HG03097 (cell line): ENCODE measurements around the gene NRCAM.

Experiments used
- ATAC-seq: cut with Tn5 transposase; IDR thresholded peaks from one replicate; pipeline ENCODE4 v1.9.1; 2021; ENCODE audit not compliant: unreplicated experiment, low FRiP score

The NRCAM gene

DNA sequence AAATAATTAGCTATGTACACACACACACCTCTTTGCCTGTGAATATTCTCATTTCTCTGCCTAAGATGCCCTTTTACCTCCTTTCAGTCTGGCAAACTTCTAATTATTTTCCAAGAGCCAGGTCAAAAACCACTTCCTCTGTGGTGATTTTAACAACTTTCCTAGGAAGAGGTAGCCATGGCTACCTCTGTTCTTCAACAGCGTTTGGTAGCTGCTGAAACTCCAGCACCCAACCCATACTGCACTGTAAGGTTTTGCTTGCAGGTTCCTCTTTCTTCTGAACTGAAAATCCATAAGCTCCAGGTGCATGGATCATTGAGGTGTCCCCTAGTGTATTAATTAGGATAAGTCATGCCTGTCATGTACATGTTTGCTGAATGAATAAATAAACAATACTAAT is 25.6 kb downstream of the NRCAM start:
- no peak for ATAC-seq

DNA sequence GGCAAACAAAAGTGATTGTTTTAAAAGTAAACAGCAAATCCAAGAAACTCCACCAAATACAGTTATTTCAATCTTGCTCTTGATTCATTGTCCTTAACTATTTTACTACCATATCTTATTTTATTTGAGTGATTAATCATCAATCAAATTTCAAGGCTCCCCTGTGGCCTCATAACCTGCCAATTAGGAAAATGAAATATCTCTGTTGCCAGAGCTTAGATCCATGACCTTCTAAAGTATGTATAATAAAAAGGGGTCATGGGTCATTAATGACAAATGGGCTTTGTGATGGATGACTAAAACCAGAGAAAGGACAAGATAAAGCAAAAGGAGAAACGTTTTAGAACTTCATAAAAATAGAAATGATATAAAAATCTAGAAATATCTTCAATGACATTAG is 28.5 kb downstream of the NRCAM start:
- ATAC-seq = no peak

DNA sequence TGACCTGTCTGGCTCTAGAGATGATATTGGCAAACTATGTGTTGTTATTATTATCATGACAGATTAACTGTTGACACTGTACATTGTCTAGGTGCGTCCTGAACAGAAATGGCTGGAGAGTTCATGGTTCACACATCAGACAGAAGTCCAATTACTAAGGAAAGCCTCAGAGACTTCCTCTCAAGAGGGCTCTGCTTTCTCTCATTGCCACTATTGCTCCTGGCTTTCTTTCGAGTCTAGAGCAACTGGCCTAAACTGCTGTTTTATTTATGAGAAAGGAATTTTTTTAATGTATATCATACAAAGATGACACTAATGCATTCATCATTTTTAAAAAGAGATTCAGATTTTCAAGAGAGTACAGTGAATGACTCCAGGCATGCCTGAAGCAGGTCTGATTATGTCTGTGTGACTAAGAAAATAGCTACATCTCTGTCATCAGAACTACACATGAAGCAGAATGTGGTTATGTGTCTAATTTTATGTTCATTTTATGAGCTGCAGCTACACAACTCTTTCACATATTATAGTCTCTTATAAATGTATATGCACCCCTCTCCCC is 30.4 kb downstream of the NRCAM start:
- no peak for ATAC-seq

DNA sequence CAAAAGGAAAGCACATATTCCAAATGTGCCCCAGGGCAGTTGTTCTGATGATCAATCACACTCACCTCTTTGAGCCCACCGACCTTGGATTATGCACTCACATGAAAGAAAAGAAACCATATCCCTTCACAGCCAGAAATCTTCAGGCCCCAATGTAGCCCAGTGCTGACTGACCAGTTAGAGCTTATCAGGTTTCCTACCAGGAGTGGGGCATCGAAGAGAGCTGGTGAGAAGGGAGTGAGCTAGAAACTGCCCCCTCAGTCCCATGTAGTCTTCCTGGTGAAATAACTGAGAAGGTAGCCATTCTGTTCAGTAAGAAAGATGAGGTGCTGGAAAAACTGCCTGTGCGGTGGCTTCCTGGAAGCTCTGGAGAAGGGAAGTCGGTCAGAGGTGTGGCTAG is 32.2 kb downstream of the NRCAM start:
- no peak for ATAC-seq

DNA sequence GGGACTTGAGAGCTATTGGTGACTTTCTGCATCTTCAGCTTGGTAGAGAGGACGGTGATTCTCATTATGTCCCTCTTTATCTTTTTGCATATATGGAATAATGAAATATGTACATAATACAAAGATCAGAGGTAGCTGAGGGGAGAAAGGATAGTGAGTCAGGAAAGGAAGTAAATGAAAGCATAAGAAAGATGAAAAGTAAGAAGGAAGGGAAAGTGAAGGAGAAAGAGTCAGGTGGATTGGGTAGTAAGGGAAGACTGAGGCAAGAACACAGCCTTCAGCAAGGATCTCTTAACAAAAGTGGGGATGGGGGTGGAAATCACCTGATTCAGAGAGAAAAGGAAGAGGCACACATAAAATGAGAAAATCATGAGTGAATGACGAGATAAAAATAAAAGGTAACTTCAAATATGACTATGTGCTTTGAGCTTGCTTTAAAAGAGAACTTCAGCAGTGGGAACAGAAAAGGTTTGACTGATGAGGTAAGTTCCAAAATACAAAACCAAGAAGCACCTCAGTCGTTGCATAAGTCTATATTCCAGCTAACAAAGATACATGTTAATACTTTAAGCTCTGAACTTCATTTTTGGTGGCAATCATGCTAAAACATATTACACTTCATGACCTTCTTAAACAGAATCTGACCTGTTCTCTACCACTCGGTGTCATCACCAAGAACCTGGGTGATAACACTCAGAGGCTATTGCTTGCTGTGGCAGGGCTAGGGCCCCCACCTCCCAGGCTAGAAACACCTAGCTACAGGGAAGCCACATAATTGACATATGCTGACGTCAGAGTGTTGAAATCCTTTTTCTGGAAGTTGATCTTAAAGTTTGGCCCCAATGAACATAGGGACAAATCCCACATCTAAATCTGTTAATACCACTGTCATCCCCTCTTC is 32.9 kb downstream of the NRCAM start:
- no peak for ATAC-seq

DNA sequence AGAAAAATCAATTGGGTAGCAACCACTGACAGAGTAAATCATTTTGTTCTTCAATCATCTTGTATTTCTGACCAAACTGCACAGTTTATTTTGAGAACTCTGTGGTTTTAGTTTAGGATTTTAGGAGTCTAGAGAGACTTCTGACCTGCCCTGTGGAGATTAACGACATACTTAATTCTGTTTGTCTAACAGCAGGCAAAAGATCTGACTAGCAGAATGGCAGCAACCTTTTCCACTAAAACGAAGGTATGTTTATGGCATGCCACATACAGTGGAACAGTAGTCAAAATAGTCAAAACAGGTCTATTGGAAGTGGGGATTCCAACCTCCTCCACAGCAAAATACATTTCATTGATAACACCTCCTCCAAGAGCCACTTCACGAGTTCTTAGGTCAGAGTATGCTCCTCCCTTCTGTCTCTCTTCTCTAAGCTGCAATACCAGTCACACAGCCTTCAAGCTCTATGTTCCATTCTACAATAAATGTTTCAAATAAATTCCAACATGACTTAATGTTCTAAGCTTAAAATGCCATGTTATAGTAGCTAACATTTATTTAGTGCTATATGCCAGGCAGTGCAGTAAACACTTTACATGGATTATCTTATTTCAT is 34.4 kb downstream of the NRCAM start:
- no peak for ATAC-seq

DNA sequence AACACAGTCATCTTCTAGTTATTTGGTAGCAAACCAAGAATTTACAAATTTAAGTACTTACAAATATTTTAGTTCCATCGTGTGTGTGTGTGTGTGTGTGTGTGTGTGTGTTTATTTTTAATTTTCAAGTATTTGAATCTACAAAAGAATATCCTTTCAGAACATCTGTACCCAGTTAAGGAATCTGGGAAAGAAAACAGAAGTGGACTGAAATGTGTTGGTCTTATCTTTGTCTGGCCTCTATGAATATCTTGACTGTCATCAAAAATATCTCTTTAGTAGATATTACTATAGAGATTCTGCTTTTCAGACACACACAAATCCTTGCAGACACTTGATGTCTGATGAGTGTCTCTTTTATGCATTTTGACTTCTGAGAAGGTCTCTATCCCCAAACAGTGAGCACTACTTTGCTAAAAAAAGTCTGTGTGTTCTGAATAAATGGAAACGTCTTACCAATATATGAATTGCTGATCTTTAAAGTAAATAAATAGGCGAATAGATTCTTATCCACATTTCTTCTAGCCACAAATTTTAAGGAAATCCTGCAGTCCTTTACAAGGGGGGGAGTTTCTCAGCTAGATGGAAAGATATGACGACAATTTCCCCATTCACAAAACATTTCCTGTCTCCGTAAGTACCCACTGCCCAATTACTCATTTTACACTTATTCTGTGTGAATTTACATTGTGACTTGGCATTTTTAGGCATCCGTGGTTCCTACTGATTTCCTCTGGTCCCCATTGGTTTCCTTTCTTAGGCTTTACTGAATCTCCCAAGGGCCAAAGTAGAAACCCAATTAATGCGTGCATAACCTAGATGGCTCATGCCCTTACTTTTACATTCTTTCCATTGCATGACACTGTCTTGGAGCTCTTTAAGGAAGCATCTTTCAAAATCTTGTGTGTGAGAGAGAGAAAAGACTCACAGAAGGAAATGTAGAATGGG is 36.0 kb downstream of the NRCAM start:
- no peak for ATAC-seq

DNA sequence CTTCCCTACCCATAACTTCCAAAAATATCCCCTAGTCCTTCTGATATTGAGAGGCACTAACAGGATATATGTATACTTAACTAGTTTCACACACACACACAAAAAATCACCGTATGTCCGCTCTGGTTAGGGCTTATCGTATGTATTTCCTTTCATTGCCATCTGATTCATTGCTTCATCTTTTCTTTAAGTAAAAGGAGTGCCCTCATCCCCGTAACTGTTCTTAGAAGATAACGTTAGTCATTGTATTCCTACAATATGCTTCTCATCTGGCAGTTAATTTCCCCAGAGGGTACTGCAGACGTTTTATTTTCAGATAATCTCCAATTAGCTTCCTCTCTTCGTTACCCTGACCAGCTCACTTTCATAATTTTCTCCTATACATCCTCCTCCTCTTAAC is 37.3 kb downstream of the NRCAM start:
- no peak for ATAC-seq

DNA sequence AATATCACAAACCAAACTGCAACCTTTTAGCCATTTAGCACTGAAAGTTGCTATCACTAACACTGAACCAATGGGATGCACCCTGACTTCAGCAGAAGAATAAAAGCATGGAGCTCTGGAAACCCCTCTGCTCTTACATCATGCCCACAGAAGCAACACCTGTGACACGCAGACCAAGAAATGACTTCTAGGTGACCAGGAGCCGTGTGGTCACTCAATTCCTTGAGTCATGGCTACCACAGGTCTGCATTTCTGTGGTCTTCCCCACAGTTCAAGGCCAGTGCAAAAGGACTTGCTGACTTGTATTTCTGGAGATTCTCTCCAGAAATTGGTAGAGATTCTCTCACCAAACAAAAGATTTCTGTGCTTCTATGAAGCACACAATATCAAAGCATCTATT is 38.3 kb downstream of the NRCAM start:
- ATAC-seq = no peak

DNA sequence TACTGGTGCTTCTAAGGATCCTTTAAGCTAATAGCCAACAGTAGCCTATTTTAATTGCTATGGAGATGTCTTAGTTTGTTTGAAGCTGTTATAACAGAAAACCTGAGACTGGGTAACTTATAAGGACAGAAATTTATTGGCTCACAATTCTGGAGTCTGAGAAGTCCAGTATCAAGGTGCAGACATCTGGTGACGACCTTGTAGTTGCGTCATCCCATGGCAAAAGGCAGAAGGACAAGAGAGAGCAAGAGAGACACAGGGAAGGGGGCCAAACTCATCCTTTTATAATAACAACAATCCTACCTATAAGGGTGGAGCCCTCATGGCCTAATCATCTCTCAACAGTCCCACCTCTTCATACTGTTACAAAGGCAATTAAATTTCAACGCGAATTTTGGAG is 39.1 kb downstream of the NRCAM start:
- ATAC-seq = no peak

DNA sequence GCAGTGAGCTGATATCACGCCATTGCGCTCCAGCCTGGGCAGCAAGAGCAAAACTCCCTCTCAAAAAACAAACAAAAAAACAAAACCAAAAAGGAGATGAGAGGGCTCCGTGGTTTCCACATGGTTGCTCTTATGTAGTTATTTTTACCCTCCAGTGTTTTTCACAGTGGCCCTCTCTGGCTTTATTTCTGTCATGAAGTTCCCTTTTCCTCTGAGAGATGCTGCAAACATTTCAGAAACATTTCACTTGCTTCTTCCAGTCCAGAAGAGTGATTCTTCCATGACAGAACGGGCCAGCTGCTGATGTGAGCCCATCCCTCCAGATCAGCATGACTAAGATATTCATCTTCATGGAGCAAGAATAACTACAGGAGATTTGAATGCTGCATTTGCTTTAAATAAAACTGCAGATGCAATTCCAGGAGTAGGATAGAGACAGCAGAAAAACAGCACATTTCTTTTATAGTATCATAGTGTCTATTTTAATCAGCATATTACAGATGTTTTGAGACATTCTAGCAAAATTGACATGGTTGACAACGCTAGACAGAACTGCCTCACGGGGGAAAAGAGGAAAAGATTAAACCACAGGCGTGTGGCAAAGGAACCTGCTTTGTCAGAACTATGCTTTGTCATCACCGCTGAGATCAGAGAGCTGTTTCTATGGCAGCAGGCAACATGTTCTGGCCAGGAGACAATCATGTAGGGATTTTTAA is 40.3 kb downstream of the NRCAM start:
- ATAC-seq = peak; percentile 81

DNA sequence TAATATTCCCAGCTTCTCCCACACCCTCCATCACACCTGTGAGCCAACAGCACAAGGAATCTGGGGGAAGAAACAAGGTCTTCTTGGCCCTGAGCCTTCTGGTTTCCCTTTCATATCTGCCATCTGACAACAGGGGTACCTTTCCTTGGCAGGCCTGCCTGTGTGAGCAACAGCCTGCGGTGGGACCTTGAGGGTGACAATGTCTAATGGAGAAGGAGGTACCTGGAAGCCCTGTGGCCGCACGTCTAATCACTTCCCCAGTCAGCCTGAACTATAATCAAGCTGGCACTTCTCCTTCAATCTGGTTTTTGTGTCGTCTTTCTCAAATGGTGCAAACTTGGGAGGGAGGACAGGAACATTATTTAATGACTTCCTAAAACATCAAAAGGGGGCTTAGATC is 41.2 kb downstream of the NRCAM start:
- no peak for ATAC-seq

DNA sequence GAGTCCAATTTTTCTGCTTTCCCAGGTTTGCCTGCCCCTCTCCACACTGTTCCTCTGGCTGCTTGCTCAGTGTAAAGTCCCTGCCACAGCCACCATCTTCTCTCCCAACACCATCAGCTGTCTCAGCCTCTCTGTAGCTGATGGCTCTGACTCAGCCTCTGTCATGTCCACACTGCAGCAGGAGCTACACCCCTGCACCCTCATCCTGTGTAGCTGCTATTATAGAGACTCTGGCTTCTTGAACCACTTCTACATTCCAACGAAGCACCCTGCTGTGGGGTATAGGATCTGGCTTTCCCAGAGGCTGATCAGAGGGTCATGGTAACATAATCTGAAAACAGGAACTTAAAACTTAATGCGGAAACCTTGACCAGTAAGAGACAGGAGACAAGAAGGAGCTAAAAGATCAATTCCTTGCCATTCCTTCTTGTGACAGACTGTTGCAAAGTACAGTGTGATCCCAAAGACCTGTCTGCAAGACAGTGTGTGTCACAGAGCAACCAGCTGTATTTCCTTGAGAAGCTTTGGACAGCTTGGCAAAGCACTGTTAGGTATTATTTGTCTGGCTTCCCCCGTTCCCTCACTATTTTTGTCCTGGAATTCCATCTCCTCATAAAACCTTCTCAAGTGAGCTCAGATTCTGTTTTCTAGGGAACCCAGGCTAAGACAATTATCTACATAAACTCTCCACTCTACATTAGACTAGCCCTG is 42.3 kb downstream of the NRCAM start:
- ATAC-seq = no peak

DNA sequence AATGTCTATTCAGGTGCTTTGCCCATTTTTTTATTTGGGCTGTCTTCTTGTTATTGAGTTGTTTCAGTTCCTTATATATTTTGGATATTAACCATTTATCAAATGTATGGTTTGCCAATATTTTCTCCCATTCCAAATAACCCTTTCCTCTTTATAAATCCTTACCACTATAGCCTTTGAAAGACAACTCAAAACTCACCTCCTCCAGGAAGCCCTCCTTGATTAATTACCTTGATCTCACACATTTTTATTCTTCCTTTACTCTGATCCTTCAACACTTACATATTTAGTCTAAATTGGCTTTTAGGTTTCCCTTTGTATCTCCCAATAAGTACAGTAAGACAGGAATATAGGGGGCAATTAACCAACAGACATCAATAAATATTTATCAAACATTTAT is 42.9 kb downstream of the NRCAM start:
- no peak for ATAC-seq

DNA sequence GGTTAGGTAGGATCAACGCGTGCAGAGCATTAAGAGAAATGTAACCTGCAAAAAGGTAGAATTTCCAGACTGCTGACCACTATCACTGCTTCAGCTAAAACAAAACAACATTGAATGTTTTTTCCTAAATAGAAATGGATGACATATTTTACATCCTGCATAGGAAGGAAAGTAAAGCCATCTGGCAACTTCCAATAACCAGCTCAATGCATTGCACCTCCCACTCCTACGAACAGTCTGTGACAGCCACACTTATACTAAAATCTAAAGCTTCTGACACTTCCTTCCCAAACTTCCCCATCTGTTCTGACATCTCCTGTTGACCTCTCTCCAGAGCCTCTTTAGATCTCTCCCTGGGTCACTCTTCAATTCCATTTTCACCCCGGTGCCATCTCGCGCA is 47.1 kb downstream of the NRCAM start:
- no peak for ATAC-seq

DNA sequence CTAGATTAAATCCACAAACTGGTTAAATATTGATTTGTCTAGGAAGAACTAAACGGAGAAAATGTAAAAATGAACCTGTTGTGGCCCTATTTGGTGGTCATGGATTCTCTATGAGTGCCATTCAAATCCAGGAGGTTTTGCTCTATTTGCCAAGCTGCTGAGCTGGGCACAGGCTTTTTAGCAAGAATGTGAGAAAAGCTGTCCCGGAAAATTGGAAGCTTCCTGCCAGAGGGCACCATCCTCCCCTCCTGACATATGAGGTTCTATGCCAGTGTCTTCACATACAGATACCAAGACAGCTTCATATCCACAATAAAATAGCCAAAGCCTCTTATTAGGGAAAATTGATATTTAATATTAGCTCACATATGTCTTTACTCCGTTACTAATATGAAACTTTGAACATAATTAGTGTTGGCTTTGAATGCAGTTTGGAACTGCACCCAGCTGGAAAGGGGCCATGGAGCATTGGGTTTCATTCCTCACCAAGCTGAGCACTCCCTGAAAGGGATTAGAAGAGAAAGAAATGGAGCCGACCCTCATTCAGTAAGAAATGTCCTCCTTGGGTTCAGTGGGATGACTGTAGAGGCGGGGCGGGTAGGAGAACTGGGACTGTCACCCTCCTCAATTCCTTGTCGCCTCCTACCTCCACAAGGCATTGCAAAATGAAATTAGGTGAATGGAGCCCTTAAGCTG is 47.8 kb downstream of the NRCAM start:
- ATAC-seq = no peak

DNA sequence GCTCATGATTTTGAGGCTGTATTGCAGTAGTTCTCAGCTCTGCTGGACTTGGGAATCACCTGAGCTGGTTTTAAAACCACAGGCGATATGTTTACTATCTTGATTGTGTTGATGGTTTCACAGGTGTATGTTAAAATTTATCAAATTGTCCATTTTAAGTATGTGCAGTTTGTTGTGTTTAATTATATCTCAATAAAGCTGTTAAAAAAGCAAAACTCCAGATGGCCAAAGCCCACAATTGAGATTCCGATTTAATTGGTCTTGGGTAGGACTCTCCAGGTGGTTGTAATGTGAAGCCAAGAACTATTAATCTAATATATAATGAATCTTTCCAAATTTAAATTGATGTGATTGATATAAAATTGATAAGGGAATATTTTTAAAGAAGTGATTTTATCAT is 48.6 kb downstream of the NRCAM start:
- no peak for ATAC-seq

DNA sequence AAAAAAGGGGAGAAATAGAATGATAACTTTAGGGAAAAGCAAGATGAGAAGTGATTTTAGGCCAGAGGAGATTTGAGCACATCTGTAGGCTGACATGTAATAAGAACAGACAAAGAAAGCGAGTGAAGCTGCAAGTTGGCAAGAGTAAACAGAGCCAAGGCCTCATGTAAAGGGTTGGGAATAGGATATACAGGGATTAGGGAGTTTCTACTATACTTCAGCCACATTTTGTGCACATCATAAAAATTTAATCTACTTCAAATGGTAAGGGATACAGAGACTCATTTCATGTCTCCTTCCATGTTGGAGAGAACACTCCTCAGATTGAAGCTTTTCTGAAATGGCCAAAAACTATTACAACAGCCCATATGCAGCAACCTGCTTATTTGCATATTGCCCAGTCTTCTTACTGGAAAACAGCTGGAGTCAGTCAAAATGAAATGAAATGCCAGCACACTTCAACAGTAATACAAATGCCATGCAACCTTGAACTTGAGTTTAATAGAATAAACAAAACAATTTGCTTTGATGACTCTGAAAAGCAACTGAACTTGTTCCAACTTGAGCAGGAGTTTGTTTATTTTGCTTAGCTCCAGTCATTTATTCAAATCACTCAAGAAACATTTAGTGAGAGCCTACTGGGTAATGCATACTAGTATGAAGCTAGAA is 49.9 kb downstream of the NRCAM start:
- no peak for ATAC-seq
